Measurements from ENCODE around the gene SLC22A14.

DNA sequence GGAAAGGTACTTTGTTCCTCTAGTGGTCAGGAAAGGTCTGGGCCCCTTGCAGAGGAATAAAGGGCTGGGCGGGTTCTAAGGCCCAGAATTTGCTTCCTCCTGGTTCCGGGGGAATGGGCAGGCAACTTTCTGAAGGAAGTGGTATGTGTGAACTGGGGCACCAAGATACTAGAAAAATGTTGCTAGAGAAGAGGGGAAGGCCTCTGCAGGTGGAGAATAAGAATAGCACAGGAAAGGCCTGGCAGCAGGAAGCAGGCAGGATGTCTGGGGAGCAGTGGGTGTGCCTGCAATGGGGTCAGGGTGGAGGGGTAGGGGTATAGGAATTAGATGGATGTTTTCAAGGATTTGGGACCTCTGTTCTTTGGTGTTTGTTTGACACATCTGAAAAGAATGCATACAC, 14.4 kb upstream of the SLC22A14 start:
- TF ChIP-seq CEBPB (IDR thresholded peaks at IDR 0.05; ENCODE audit: low read depth) (no peak), POLR2AphosphoS5 (IDR thresholded peaks at IDR 0.05; ENCODE audit: low read depth, low read length) (no peak), ELF1 (IDR thresholded peaks at IDR 0.05; ENCODE audit: borderline replicate concordance, low read depth) (no peak), EGR1 (IDR thresholded peaks at IDR 0.05; ENCODE audit: low read depth) (no peak), POLR2A (IDR thresholded peaks at IDR 0.05; ENCODE audit: borderline replicate concordance, extremely low read depth, insufficient read depth, insufficient read length) (no peak), EZH2 (IDR thresholded peaks at IDR 0.05) (no peak), SRF (IDR thresholded peaks at IDR 0.05; ENCODE audit: low read depth) (no peak), YY1 (IDR thresholded peaks at IDR 0.05; ENCODE audit: extremely low read depth, insufficient replicate concordance, low read depth, low read length) (no peak), JUND (IDR thresholded peaks at IDR 0.05) (no peak)
- TF ChIP-seq, protein P1, sequence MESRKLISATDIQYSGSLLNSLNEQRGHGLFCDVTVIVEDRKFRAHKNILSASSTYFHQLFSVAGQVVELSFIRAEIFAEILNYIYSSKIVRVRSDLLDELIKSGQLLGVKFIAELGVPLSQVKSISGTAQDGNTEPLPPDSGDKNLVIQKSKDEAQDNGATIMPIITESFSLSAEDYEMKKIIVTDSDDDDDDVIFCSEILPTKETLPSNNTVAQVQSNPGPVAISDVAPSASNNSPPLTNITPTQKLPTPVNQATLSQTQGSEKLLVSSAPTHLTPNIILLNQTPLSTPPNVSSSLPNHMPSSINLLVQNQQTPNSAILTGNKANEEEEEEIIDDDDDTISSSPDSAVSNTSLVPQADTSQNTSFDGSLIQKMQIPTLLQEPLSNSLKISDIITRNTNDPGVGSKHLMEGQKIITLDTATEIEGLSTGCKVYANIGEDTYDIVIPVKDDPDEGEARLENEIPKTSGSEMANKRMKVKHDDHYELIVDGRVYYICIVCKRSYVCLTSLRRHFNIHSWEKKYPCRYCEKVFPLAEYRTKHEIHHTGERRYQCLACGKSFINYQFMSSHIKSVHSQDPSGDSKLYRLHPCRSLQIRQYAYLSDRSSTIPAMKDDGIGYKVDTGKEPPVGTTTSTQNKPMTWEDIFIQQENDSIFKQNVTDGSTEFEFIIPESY (IDR thresholded peaks at IDR 0.05; ENCODE audit: extremely low read depth, insufficient replicate concordance, low read length) = no peak
- TF ChIP-seq, protein P2, sequence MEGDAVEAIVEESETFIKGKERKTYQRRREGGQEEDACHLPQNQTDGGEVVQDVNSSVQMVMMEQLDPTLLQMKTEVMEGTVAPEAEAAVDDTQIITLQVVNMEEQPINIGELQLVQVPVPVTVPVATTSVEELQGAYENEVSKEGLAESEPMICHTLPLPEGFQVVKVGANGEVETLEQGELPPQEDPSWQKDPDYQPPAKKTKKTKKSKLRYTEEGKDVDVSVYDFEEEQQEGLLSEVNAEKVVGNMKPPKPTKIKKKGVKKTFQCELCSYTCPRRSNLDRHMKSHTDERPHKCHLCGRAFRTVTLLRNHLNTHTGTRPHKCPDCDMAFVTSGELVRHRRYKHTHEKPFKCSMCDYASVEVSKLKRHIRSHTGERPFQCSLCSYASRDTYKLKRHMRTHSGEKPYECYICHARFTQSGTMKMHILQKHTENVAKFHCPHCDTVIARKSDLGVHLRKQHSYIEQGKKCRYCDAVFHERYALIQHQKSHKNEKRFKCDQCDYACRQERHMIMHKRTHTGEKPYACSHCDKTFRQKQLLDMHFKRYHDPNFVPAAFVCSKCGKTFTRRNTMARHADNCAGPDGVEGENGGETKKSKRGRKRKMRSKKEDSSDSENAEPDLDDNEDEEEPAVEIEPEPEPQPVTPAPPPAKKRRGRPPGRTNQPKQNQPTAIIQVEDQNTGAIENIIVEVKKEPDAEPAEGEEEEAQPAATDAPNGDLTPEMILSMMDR (IDR thresholded peaks at IDR 0.05 in 2 of 3, conservative IDR thresholded peaks at IDR 0.05 in 1 of 3; ENCODE audit: borderline replicate concordance in 1 of 3, insufficient read depth in 1 of 3, low read depth in 2 of 3, low read length in 2 of 3) = no peak
- TF ChIP-seq, protein P3, sequence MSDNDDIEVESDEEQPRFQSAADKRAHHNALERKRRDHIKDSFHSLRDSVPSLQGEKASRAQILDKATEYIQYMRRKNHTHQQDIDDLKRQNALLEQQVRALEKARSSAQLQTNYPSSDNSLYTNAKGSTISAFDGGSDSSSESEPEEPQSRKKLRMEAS (IDR thresholded peaks at IDR 0.05) = no peak
- TF ChIP-seq, protein P4, sequence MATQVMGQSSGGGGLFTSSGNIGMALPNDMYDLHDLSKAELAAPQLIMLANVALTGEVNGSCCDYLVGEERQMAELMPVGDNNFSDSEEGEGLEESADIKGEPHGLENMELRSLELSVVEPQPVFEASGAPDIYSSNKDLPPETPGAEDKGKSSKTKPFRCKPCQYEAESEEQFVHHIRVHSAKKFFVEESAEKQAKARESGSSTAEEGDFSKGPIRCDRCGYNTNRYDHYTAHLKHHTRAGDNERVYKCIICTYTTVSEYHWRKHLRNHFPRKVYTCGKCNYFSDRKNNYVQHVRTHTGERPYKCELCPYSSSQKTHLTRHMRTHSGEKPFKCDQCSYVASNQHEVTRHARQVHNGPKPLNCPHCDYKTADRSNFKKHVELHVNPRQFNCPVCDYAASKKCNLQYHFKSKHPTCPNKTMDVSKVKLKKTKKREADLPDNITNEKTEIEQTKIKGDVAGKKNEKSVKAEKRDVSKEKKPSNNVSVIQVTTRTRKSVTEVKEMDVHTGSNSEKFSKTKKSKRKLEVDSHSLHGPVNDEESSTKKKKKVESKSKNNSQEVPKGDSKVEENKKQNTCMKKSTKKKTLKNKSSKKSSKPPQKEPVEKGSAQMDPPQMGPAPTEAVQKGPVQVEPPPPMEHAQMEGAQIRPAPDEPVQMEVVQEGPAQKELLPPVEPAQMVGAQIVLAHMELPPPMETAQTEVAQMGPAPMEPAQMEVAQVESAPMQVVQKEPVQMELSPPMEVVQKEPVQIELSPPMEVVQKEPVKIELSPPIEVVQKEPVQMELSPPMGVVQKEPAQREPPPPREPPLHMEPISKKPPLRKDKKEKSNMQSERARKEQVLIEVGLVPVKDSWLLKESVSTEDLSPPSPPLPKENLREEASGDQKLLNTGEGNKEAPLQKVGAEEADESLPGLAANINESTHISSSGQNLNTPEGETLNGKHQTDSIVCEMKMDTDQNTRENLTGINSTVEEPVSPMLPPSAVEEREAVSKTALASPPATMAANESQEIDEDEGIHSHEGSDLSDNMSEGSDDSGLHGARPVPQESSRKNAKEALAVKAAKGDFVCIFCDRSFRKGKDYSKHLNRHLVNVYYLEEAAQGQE (IDR thresholded peaks at IDR 0.05; ENCODE audit: low read depth) = no peak
